ENCODE results near the gene ZNF804A.

Gene ZNF804A

DNA sequence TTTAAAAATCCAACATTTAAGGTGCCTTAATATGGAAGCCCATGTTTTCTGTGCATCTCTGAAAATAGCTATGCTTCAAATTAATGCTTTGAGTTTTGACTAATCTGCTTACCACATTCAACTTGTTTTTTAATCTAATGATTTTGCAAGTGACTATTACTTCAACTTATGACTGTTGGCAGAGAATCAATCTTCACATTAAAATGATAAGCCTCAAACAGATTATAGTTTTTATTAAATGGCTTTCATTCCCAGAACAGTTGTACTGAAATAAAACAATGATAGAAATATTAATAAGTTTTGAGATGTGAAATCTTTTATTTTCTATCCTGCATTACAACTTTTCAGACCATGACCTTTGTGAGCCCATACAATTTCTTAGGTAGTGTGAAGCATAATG lies 347.5 kb downstream of the ZNF804A start:
- DNase-seq (ENCODE audit: low spot score): no peak

DNA sequence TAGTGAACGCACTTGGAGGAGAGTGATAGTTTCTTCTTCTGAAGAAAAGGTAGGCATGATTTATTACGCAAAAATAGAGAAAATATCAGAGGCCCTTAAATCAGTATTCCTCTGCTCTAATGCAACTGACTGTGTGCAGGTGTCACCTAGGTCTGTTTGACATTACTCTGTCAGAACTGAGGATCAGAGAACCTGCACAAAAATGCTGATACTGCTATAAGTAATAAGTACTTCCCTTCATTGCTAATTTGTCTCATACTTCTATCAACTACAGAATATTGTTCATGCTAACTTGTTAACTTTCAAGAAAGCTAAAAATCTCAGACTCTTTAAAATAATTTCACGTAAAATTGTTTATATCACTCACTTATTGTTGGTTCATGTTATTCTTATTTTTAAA lies 358.5 kb downstream of the ZNF804A start:
- no peak for DNase-seq (ENCODE audit: low spot score)

DNA sequence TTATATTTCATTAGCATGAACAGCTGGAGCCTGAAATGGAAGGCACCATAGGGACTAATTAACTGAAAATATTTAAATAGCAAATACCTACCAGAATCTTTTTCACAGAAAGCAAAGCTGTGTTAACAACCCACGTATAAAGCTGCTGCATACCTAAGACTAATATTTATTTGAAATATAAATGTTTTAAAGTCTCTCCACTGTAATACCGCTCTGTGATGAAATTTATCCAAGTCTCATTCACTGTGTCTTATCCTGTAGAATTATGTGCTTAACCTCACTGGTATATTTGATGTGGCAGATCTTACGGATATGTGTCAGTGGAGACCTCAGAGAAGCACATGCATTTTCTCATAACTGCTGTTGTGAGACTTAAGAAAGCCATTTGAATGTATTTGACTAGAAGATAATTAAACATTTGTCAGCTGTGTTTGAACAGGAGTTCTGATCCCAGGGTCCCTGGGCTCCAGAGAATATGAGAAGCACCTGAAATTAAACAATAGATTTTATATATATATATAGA lies 373.3 kb downstream of the ZNF804A start:
- DNase-seq (ENCODE audit: low spot score): no peak
